ENCODE measurements around the gene RDH16.
"Not testable (repeated sequence)": the region's sequence is repeated elsewhere in the genome, so short reads cannot be mapped to it uniquely, and the experiment has no call there.

Gene RDH16

GRCh38 chr12:56978397-56979138, 21.2 kb upstream of the RDH16 start:
- Histone ChIP-seq H3K27ac (ENCODE audit: low read depth, low read length) (no peak overlapping the region), H4K8ac (ENCODE audit: low read depth, low read length) (no peak overlapping the region), H2BK120ac (ENCODE audit: low read depth, low read length) (no peak overlapping the region), H3K23ac (ENCODE audit: low read length) (no peak overlapping the region), H3K79me2 (ENCODE audit: control insufficient read depth, insufficient read depth, low read length) (no peaks in the 10 kb centered on the region), H2BK5ac (ENCODE audit: low read length) (no peak overlapping the region), H3K27me3 (ENCODE audit: insufficient read depth, low read length, poor library complexity) (no peaks in the 10 kb centered on the region), H3K4me3 (ENCODE audit: low read length) (no peak overlapping the region), H3K18ac (ENCODE audit: low read length) (no peak overlapping the region), H2BK15ac (replicated peaks; ENCODE audit: low read depth) (no peak overlapping the region), H3K79me1 (ENCODE audit: low read length) (no peaks in the 10 kb centered on the region), H3K9ac (ENCODE audit: low read length) (no peak overlapping the region), H3K36me3 (ENCODE audit: control insufficient read depth, insufficient read depth, low read length) (no peaks in the 10 kb centered on the region), H3K4me2 (ENCODE audit: low read length) (no peak overlapping the region), H3K4me1 (ENCODE audit: control insufficient read depth, low read depth, low read length) (no peaks in the 10 kb centered on the region), H3K56ac (ENCODE audit: low read length) (no peak overlapping the region), H4K5ac (ENCODE audit: low read length) (no peak overlapping the region), H2AK5ac (ENCODE audit: low read length) (no peak overlapping the region), H3K4ac (ENCODE audit: low read depth, low read length) (no peak overlapping the region)
- DNase-seq: no peak
- no CpG with 5 or more reads among the region's 3 CpGs for WGBS (ENCODE audit: extremely low coverage, insufficient coverage, low lambda C conversion rate)

GRCh38 chr12:56977361-56977760, 20.0 kb upstream of the RDH16 start:
- H3K27ac ChIP-seq (ENCODE audit: low read depth, low read length); H2BK15ac ChIP-seq (replicated peaks; ENCODE audit: low read depth); H3K4me2 ChIP-seq (ENCODE audit: low read length); DNase-seq; H2AK5ac ChIP-seq (ENCODE audit: low read length); H3K4ac ChIP-seq (ENCODE audit: low read depth, low read length); H2BK120ac ChIP-seq (ENCODE audit: low read depth, low read length); H3K79me2 ChIP-seq (ENCODE audit: control insufficient read depth, insufficient read depth, low read length); H3K9ac ChIP-seq (ENCODE audit: low read length); H3K23ac ChIP-seq (ENCODE audit: low read length); H3K36me3 ChIP-seq (ENCODE audit: control insufficient read depth, insufficient read depth, low read length); H4K5ac ChIP-seq (ENCODE audit: low read length); H3K27me3 ChIP-seq (ENCODE audit: insufficient read depth, low read length, poor library complexity); H2BK5ac ChIP-seq (ENCODE audit: low read length); H3K18ac ChIP-seq (ENCODE audit: low read length); H3K4me3 ChIP-seq (ENCODE audit: low read length); H3K56ac ChIP-seq (ENCODE audit: low read length); H3K4me1 ChIP-seq (ENCODE audit: control insufficient read depth, low read depth, low read length); H3K79me1 ChIP-seq (ENCODE audit: low read length); H4K8ac ChIP-seq (ENCODE audit: low read depth, low read length): not testable (repeated sequence)
- WGBS (ENCODE audit: extremely low coverage, insufficient coverage, low lambda C conversion rate): no CpG with 5 or more reads among the region's 4 CpGs

GRCh38 chr12:56974224-56974623, 16.8 kb upstream of the RDH16 start:
- not testable (repeated sequence) for H3K23ac ChIP-seq (ENCODE audit: low read length); H2BK5ac ChIP-seq (ENCODE audit: low read length); H2BK120ac ChIP-seq (ENCODE audit: low read depth, low read length); H3K4me2 ChIP-seq (ENCODE audit: low read length); H3K36me3 ChIP-seq (ENCODE audit: control insufficient read depth, insufficient read depth, low read length); H3K27me3 ChIP-seq (ENCODE audit: insufficient read depth, low read length, poor library complexity); H3K79me1 ChIP-seq (ENCODE audit: low read length); H3K27ac ChIP-seq (ENCODE audit: low read depth, low read length); H3K4me3 ChIP-seq (ENCODE audit: low read length); H3K18ac ChIP-seq (ENCODE audit: low read length); H4K8ac ChIP-seq (ENCODE audit: low read depth, low read length); H2BK15ac ChIP-seq (replicated peaks; ENCODE audit: low read depth); DNase-seq; H2AK5ac ChIP-seq (ENCODE audit: low read length); H3K4ac ChIP-seq (ENCODE audit: low read depth, low read length); H3K9ac ChIP-seq (ENCODE audit: low read length); H3K79me2 ChIP-seq (ENCODE audit: control insufficient read depth, insufficient read depth, low read length); H3K4me1 ChIP-seq (ENCODE audit: control insufficient read depth, low read depth, low read length); H3K56ac ChIP-seq (ENCODE audit: low read length); H4K5ac ChIP-seq (ENCODE audit: low read length)
- WGBS (ENCODE audit: extremely low coverage, insufficient coverage, low lambda C conversion rate): no CpG with 5 or more reads among the region's 3 CpGs

- H3K4me3 ChIP-seq (ENCODE audit: low read length); DNase-seq: not testable (repeated sequence)
- WGBS (ENCODE audit: extremely low coverage, insufficient coverage, low lambda C conversion rate): no CpG with 5 or more reads among the region's 6 CpGs
Observed at GRCh38 chr12:56968910-56969309, 11.5 kb upstream of the RDH16 start.

GRCh38 chr12:56965997-56966642, 8.7 kb upstream of the RDH16 start:
- H3K4me1 ChIP-seq (ENCODE audit: control insufficient read depth, low read depth, low read length); H2AK5ac ChIP-seq (ENCODE audit: low read length); H4K8ac ChIP-seq (ENCODE audit: low read depth, low read length); H3K4ac ChIP-seq (ENCODE audit: low read depth, low read length); H3K56ac ChIP-seq (ENCODE audit: low read length); H2BK120ac ChIP-seq (ENCODE audit: low read depth, low read length); H3K79me2 ChIP-seq (ENCODE audit: control insufficient read depth, insufficient read depth, low read length); H3K27ac ChIP-seq (ENCODE audit: low read depth, low read length); H2BK15ac ChIP-seq (replicated peaks; ENCODE audit: low read depth); H3K36me3 ChIP-seq (ENCODE audit: control insufficient read depth, insufficient read depth, low read length); H3K4me3 ChIP-seq (ENCODE audit: low read length); H3K27me3 ChIP-seq (ENCODE audit: insufficient read depth, low read length, poor library complexity); H4K5ac ChIP-seq (ENCODE audit: low read length); H3K4me2 ChIP-seq (ENCODE audit: low read length); H3K23ac ChIP-seq (ENCODE audit: low read length); H3K79me1 ChIP-seq (ENCODE audit: low read length); H3K9ac ChIP-seq (ENCODE audit: low read length); H2BK5ac ChIP-seq (ENCODE audit: low read length); DNase-seq; H3K18ac ChIP-seq (ENCODE audit: low read length): not testable (repeated sequence)
- whole genome bisulfite sequencing (ENCODE audit: extremely low coverage, insufficient coverage, low lambda C conversion rate): no CpG with 5 or more reads among the region's 15 CpGs

More at GRCh38 chr12:56968910-56969309, 11.5 kb upstream of the RDH16 start:
- H2BK15ac ChIP-seq (replicated peaks; ENCODE audit: low read depth); H4K8ac ChIP-seq (ENCODE audit: low read depth, low read length); H3K79me1 ChIP-seq (ENCODE audit: low read length); H3K27me3 ChIP-seq (ENCODE audit: insufficient read depth, low read length, poor library complexity); H4K5ac ChIP-seq (ENCODE audit: low read length); H3K4me1 ChIP-seq (ENCODE audit: control insufficient read depth, low read depth, low read length); H3K27ac ChIP-seq (ENCODE audit: low read depth, low read length); H3K36me3 ChIP-seq (ENCODE audit: control insufficient read depth, insufficient read depth, low read length); H2BK5ac ChIP-seq (ENCODE audit: low read length); H3K4me2 ChIP-seq (ENCODE audit: low read length); H3K56ac ChIP-seq (ENCODE audit: low read length); H3K9ac ChIP-seq (ENCODE audit: low read length); H3K18ac ChIP-seq (ENCODE audit: low read length); H3K4ac ChIP-seq (ENCODE audit: low read depth, low read length); H3K23ac ChIP-seq (ENCODE audit: low read length); H2AK5ac ChIP-seq (ENCODE audit: low read length); H2BK120ac ChIP-seq (ENCODE audit: low read depth, low read length); H3K79me2 ChIP-seq (ENCODE audit: control insufficient read depth, insufficient read depth, low read length): not testable (repeated sequence)

Measured in mesendoderm (in vitro differentiated cells).